HG03097 (cell line): Measurements from ENCODE around the gene DUSP5.
"Not testable (repeated sequence)": the region's sequence is repeated elsewhere in the genome, so short reads cannot be mapped to it uniquely, and the experiment has no call there.

ENCODE experiments used
- ATAC-seq: cut with Tn5 transposase; IDR thresholded peaks from one replicate; pipeline ENCODE4 v1.9.1; 2021; ENCODE audit not compliant: unreplicated experiment, low FRiP score

DUSP5 gene

GRCh38 chr10:110512461-110513187 is 14.9 kb downstream of the DUSP5 start:
- ATAC-seq = no peak

DNA sequence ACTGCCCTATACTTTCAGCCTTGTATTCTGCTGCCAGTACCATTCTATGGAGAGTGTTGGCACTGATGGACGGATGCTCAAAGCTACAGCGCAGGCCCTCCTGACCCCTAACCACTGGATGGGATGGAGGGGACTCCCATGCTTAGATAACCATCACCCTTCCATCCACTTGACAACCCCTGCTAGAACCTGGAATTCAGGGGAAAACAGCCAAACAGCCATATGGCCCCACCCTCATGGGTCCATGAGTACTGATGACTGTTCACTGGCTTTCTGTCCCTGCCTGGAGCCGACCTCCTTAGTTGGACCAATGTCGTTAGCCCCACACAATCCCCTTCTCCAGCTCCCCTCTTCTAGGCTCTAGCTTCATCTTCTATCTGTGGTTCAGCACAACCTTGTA is 16.2 kb downstream of the DUSP5 start:
- no peak for ATAC-seq

- no peak for ATAC-seq
Measured at GRCh38 chr10:110514848-110515247, 17.1 kb downstream of the DUSP5 start.

GRCh38 chr10:110516815-110517492 is 19.2 kb downstream of the DUSP5 start:
- no peak for ATAC-seq

GRCh38 chr10:110522365-110522988 is 24.8 kb downstream of the DUSP5 start:
- no peak for ATAC-seq

DNA sequence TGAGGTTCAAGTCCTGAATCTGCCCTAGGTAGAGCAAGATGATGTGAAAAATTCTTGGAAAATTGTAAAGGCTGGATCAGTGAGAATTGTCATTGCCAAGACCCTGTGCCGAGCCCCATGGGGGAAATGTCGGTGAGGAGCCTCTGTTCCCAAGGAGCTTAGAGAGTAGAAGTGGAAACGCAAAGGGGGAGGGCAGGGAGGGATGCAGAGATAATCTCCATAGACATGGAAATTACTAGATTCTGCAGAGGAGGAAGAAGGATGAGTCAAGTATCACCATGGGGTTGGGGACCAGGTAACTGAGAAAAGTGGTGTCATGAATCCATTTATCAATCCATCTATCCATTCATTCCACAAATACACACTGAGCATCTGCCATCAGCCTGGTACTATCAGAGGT is 26.0 kb downstream of the DUSP5 start:
- ATAC-seq = no peak

- ATAC-seq = no peak
Measured at GRCh38 chr10:110524179-110524858, 26.6 kb downstream of the DUSP5 start.

- no peak for ATAC-seq
Measured at GRCh38 chr10:110524859-110525232, 27.1 kb downstream of the DUSP5 start.

DNA sequence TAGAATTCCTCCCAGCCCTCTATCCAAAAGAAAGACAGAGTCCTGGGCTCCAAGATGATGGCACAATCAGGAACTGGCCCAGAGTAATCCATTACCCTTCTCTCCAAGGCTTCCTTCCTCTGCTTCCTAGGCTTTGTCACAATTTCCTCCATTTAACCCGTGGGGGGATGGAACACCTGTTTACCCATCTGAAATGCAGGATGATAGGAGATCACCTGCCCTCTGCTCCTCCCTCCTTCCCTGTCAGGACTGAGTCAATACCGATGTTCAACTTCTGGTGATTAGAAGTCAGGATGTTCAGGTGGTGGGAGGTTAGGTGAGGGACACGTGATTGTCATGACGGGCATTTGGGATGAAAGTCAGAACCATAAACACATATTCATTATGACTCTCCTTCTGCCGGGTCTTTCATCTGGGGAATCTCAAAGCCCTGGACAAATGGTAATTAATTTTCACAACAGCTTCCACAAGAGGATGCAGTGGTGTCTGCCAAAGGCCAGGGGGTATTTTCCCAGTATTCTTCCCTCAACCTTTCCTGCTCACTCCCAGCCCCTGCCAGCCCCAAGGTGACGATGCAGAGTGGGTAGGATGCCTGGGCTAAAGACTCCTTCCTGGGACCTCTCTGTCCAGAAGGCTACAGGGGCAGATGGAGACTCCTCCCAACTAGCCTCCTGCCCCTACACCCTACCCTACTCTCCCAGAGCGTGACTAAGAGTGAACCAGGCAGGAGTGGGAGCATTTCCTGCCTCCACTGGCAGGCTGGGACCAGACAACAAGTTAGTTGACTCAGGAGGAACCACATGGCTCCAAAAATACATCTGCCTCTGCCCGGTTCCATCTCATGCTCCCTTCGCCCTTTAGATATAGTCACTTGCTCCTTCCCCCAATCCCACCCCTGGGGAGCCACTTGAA is 27.9 kb downstream of the DUSP5 start:
- ATAC-seq = no peak

DNA sequence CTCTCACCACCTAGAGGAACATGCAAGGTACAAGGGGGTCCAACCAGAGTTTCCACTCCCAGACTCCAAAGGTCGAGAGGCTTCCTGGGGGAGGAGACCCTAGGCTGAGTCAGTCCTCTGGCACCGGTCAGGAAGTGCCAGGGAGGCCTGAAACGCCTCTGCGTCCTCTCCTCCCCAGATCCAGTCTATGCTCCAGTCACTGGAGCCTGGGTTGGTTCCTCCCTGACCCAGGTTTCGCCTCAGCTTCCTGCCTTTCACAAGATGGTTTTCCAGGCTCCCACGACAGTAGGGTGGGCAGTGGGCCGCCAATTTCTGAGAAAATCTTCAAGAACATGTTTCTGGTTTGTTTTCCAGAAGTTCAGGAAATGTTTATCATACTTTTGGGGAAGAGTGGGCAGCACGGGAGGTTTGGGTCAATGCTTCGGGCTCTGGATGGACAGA is 30.0 kb downstream of the DUSP5 start:
- no peak for ATAC-seq

- ATAC-seq = no peak
Measured at GRCh38 chr10:110528224-110528996, 30.7 kb downstream of the DUSP5 start.

GRCh38 chr10:110528997-110529524 is 31.4 kb downstream of the DUSP5 start:
- peak; percentile 38 for ATAC-seq

GRCh38 chr10:110529596-110530011 is 31.9 kb downstream of the DUSP5 start:
- no peak for ATAC-seq

DNA sequence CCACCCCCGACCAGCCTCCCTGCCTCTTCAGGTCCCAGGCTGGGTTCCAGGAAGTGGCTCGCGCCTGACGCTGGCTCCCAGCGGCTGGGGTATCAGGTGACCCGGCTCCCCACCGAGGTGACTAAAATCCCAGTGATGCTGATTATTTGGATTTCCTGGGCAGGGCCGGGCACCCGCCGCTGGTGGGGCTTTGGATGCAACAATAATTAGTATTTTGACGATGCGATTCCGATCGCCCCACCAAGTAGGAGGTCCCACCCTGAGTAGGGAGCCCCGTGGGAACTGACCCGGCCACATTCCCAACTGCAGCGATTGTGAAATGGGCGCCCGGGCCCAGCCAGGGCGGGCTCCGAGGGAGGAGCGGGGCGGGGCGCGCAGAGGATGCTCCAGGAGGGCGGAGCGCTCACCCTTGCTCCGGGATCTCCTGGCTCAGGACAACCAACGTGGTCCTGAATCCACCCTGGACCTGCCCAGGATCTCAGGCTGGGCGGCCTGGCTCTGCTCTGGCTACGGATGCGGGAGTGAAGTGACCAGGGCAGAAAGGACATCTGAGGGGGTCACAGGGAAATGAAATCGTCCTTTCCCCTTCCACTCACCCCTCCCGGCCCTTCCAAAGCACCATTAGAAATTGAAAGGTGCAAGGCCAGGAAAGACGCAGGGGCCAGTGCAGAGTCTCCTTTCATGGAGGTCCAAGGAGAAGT is 32.6 kb downstream of the DUSP5 start:
- no peak for ATAC-seq

DNA sequence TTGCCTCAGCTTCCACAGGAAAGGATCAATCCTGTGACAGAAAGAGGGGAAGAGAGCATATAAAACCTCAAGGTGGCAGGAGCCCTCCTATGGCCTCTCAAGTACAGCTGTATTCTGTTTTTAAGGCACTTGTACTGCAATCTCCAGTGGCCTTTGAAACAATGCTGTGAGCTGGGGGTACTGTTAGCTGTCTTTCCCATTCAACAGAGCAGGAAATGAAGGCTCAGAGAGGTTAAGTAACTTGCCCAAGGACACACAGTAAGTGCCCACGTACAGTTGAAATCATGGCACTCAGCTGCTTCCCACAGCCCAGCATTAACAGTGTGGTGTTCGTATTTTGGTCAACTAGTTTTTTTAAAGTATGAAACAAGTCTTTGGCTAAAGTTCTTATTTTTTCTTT is 34.0 kb downstream of the DUSP5 start:
- no peak for ATAC-seq

DNA sequence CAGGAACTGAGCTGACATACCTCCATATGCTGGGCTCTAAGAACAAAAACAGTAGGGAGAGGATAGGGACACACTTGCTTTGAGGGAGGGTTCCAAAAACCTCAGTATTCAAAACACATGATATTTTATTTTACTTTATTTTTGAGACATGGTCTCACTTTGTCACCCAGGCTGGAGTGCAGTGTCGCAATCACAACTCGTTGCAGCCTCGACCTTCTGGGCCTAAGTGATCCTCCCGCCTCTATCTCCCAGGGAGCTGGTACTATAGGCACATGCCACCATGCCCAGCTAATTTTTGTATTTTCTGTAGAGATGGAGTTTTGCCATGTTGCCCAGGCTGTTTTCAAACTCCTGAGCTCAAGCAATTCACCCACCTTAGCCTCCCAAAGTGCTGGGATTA is 34.9 kb downstream of the DUSP5 start:
- ATAC-seq = not testable (repeated sequence)

- no peak for ATAC-seq
Measured at GRCh38 chr10:110533149-110533548, 35.4 kb downstream of the DUSP5 start.

DNA sequence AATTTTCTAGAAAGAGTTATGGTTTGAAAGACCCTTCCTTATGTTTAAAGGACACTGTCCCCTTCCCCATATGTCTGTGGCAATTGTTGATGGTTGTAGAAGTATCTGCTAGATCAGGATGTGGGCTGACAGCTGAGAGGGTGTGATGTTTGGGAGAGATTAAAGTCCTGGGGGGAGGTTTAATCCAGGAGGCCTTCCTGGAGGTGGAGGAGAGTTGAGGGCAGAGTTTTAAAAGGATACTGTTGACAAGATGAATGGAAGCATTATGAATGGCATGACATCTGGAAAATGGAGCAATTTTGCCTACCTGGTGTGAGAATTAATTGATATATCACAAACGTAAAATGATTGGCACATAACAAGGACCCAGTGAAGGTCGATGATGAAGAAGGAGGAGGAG is 36.9 kb downstream of the DUSP5 start:
- no peak for ATAC-seq
